B cell (primary cell): ENCODE results near the gene CEND1. TPM values are rescaled to one million over a fixed set of nuclear protein-coding genes. Genes with fewer than 3 reads are reported as not detected.

Experiments used
- ATAC-seq: fragments of 200-7000 bp; cut with Tn5 transposase; one replicate; pipeline ENCODE4 v1.10.0; 2021; ENCODE audit warnings: low read depth, mild to moderate bottlenecking, moderate number of reproducible peaks, moderate library complexity
- CTCF ChIA-PET: fragments of 350-600 bp; sonication (Branson Sonifier 250); formaldehyde crosslinking; loops from one replicate; lab custom pipeline; 2021; ENCODE audit warnings: antibody characterized with exemption, inconsistent platforms; lab: Charles Lee
- POLR2A ChIA-PET: fragments of 350-600 bp; sonication (Branson Sonifier 250); formaldehyde crosslinking; loops from one replicate; lab custom pipeline; 2021; ENCODE audit warnings: antibody characterized with exemption; lab: Charles Lee
- DNase-seq: peaks from one replicate; pipeline ENCODE4 v3.0.0; 2013
- H2AFZ ChIP-seq: 2 replicates; pipeline ENCODE4 v1.6.1; 2012; ENCODE audit warnings: mild to moderate bottlenecking, low read depth, low read length; ENCODE audit not compliant: insufficient read depth, poor library complexity, severe bottlenecking
- H3K27ac ChIP-seq, 2 donors: 1 replicate in 1 of 2; 2 replicates in 1 of 2; pipeline ENCODE4 v1.5.1; 2012 to 2013; ENCODE audit warnings: low read length in 2 of 2, mild to moderate bottlenecking in 2 of 2, moderate library complexity in 1 of 2
- H3K27me3 ChIP-seq, 4 experiments: fragments of 200-600 bp in 1 of 4; sonication (generic) in 1 of 4; replicated peaks in 1 of 4; 1 replicate in 2 of 4; 2 replicates in 2 of 4; pipeline versions ENCODE4 v1.6.1 to v1.7.0; 2013 to 2016; ENCODE audit warnings: low read length in 3 of 4, mild to moderate bottlenecking in 2 of 4, mixed read lengths in 1 of 4, moderate library complexity in 1 of 4; ENCODE audit not compliant: insufficient read depth in 4 of 4, control insufficient read depth in 3 of 4; ENCODE audit errors: control extremely low read depth in 1 of 4
- H3K36me3 ChIP-seq, 2 experiments: replicated peaks in 1 of 2; 1 replicate in 1 of 2; 2 replicates in 1 of 2; pipeline versions ENCODE4 v1.6.1 to v1.7.1; 2013; ENCODE audit warnings: low read length in 1 of 2; ENCODE audit not compliant: insufficient read depth in 2 of 2, control insufficient read depth in 1 of 2; ENCODE audit errors: control extremely low read depth in 1 of 2, extremely low read depth in 1 of 2
- H3K4me1 ChIP-seq, 2 donors: fragments of 200-600 bp in 1 of 2; sonication (generic) in 1 of 2; 1 replicate in 1 of 2; 2 replicates in 1 of 2; pipeline versions ENCODE4 v1.5.1 to v1.6.1; 2013 to 2017; ENCODE audit warnings: low read length in 2 of 2; ENCODE audit not compliant: control insufficient read depth in 2 of 2, insufficient read depth in 2 of 2
- H3K4me2 ChIP-seq: replicated peaks from 2 replicates; pipeline ENCODE3; 2012; ENCODE audit warnings: mild to moderate bottlenecking, low read depth, low read length; ENCODE audit not compliant: poor library complexity, severe bottlenecking
- H3K4me3 ChIP-seq, 5 experiments: fragments of 200-600 bp in 1 of 5; sonication (generic) in 1 of 5; 1 replicate in 3 of 5; 2 replicates in 2 of 5; pipeline versions ENCODE4 v1.5.1 to v1.7.0; 2011 to 2016; ENCODE audit warnings: low read length in 4 of 5, mild to moderate bottlenecking in 4 of 5, low read depth in 2 of 5, control low read depth in 1 of 5, moderate library complexity in 1 of 5; ENCODE audit not compliant: insufficient read depth in 1 of 5; ENCODE audit errors: control extremely low read depth in 1 of 5, extremely low read depth in 1 of 5
- H3K79me2 ChIP-seq: fragments of 200-600 bp; sonication (generic); one replicate; pipeline ENCODE4 v1.6.0; 2016; ENCODE audit warnings: low read length; ENCODE audit not compliant: control insufficient read depth, insufficient read depth
- H3K9ac ChIP-seq: fragments of 200-600 bp; sonication (generic); 2 replicates; pipeline ENCODE4 v1.6.1; 2017; ENCODE audit warnings: mild to moderate bottlenecking, low read length, moderate library complexity
- H3K9me3 ChIP-seq, 3 donors: one replicate each; pipeline versions ENCODE4 v1.6.1 to v1.7.1; 2013; ENCODE audit warnings: low read length in 2 of 3; ENCODE audit not compliant: control insufficient read depth in 2 of 3, insufficient read depth in 1 of 3; ENCODE audit errors: control extremely low read depth in 1 of 3
- H4K20me1 ChIP-seq: 2 replicates; pipeline ENCODE4 v1.6.0; 2012; ENCODE audit warnings: mild to moderate bottlenecking, low read length; ENCODE audit not compliant: insufficient read depth, control insufficient read depth, poor library complexity, severe bottlenecking
- H3K27ac Mint-ChIP-seq: one replicate; pipeline ENCODE4 v1.8.0; 2021; ENCODE audit warnings: mixed read lengths
- H3K27me3 Mint-ChIP-seq: one replicate; pipeline ENCODE4 v1.8.0; 2021; ENCODE audit warnings: mixed read lengths
- H3K4me1 Mint-ChIP-seq: one replicate; pipeline ENCODE4 v1.8.0; 2021; ENCODE audit warnings: mixed read lengths
- H3K4me3 Mint-ChIP-seq: one replicate; pipeline ENCODE4 v1.8.0; 2021; ENCODE audit warnings: mixed read lengths
- H3K9me3 Mint-ChIP-seq: one replicate; pipeline ENCODE4 v1.8.0; 2022; ENCODE audit warnings: mixed read lengths; ENCODE audit not compliant: insufficient read depth
- EZH2 ChIP-seq: IDR thresholded peaks from 2 replicates; pipeline ENCODE4 v1.6.1; 2012; ENCODE audit warnings: borderline replicate concordance, low read depth, mild to moderate bottlenecking, moderate library complexity, low read length; ENCODE audit not compliant: insufficient read depth, poor library complexity, severe bottlenecking
- WGBS: methylation state at CpG from one replicate; pipeline ENCODE4 v1.1.5; 2013; ENCODE audit warnings: missing lambda C conversion rate; ENCODE audit not compliant: insufficient coverage; 5-methylcytosine and 5-hydroxymethylcytosine counted together
- intact Hi-C: fragments of 100-400 bp; cut with micrococcal nuclease; formaldehyde crosslinking; loops from one replicate; pipeline ENCODE4 v1.10.0; 2022
- polyA plus RNA-seq: library from polyadenylated mRNA; depleted of rRNA; stranded (reverse); fragments of >200 nt; gene quantifications from 2 replicates; pipeline ENCODE4 v1.2.3, GENCODE V29; 2012
- total RNA-seq, 2 donors: library from RNA; stranded (reverse); fragments of 120-200 nt in 1 of 2; gene quantifications; 1 replicate in 1 of 2; 2 replicates in 1 of 2; pipeline versions ENCODE4 v1.2.3 to v1.2.4, GENCODE V29; 2013 to 2022
- TF ChIP-seq, protein P1 (sequence below): fragments of 200-600 bp; IDR thresholded peaks from one replicate; pipeline ENCODE4 v1.8.0; 2022; ENCODE audit warnings: antibody characterized with exemption, mild to moderate bottlenecking

The CEND1 gene
- total and polyA plus RNA-seq, 2 donors (not counting 1 experiment from before 2014, with no cell fraction given): 0.13 to 0.39 TPM

- no peaks in the 10 kb centered on the region for H3K27me3 ChIP-seq
- peak; percentile 39 for DNase-seq
- peaks cover 46% of the 10 kb centered on the region for H4K20me1 ChIP-seq
- under 1% methylated on average over 18 of the region's 18 CpGs for WGBS
- no peaks in the 10 kb centered on the region for H3K36me3 ChIP-seq
- peak overlapping the region; percentile 97 for H3K4me2 ChIP-seq
- Mint-ChIP-seq H3K4me3 (peak overlapping the region; percentile 88), H3K9me3 (no peaks in the 10 kb centered on the region), H3K4me1 (peaks cover 16% of the 10 kb centered on the region), H3K27me3 (no peaks in the 10 kb centered on the region), H3K27ac (peak overlapping the region; percentile 83)
- peak overlapping the region; percentile 31 to 77 for H3K27ac ChIP-seq
- peak overlapping the region; percentile 54 to 88 (median 73) for H3K4me3 ChIP-seq
- ATAC-seq: no peak
- peak overlapping the region; percentile 85 for H2AFZ ChIP-seq
- peaks cover 17 to 27% of the 10 kb centered on the region in 2 donors for H3K4me1 ChIP-seq
- ChIA-PET POLR2A (interaction anchor here (1.4 kb wide), 1 partner anchor 53 kb away, joined by 4 read pairs; the partner anchor contains the start of genes DEAF1 and TMEM80), CTCF (interaction anchor here (0.8 to 1.9 kb wide), 9 partner anchors 16 to 193 kb away, joined by 3 to 13 read pairs (median 4); partner anchors contain the start of genes DEAF1 and TMEM80)
- intact Hi-C loops: loop anchor here (5.0 kb wide), 1 partner anchor 186 kb away; the partner anchor contains the start of genes LMNTD2 and RASSF7
- H3K9me3 ChIP-seq: no peaks in the 10 kb centered on the region
- H3K9ac ChIP-seq: peak overlapping the region; percentile 73
- TF ChIP-seq EZH2: no peak
- TF ChIP-seq, protein P1, sequence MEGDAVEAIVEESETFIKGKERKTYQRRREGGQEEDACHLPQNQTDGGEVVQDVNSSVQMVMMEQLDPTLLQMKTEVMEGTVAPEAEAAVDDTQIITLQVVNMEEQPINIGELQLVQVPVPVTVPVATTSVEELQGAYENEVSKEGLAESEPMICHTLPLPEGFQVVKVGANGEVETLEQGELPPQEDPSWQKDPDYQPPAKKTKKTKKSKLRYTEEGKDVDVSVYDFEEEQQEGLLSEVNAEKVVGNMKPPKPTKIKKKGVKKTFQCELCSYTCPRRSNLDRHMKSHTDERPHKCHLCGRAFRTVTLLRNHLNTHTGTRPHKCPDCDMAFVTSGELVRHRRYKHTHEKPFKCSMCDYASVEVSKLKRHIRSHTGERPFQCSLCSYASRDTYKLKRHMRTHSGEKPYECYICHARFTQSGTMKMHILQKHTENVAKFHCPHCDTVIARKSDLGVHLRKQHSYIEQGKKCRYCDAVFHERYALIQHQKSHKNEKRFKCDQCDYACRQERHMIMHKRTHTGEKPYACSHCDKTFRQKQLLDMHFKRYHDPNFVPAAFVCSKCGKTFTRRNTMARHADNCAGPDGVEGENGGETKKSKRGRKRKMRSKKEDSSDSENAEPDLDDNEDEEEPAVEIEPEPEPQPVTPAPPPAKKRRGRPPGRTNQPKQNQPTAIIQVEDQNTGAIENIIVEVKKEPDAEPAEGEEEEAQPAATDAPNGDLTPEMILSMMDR: no peak
- peaks cover 50% of the 10 kb centered on the region for H3K79me2 ChIP-seq
Measured at GRCh38 chr11:748007-748359, 41.9 kb downstream of the CEND1 start.
